HG02759 (cell line): ENCODE data around the gene DYRK1B.
"Not testable (repeated sequence)": the region's sequence is repeated elsewhere in the genome, so short reads cannot be mapped to it uniquely, and the experiment has no call there.

Experiments
- ATAC-seq: cut with Tn5 transposase; IDR thresholded peaks from one replicate; pipeline ENCODE4 v1.9.1; 2021; ENCODE audit warnings: mild to moderate bottlenecking, moderate library complexity; ENCODE audit not compliant: unreplicated experiment

DYRK1B gene

GRCh38 chr19:39814111-39814510, 19.9 kb downstream of the DYRK1B start:
- ATAC-seq = not testable (repeated sequence)

- ATAC-seq = no peak
Observed at GRCh38 chr19:39813264-39813993, 20.5 kb downstream of the DYRK1B start.

- ATAC-seq = no peak
Observed at GRCh38 chr19:39811064-39811463, 22.9 kb downstream of the DYRK1B start.

- no peak for ATAC-seq
Observed at GRCh38 chr19:39810424-39810823, 23.5 kb downstream of the DYRK1B start.

GRCh38 chr19:39809368-39809767, 24.6 kb downstream of the DYRK1B start:
- ATAC-seq = no peak

- not testable (repeated sequence) for ATAC-seq
Observed at GRCh38 chr19:39808688-39809087, 25.3 kb downstream of the DYRK1B start.

GRCh38 chr19:39807846-39808364, 26.1 kb downstream of the DYRK1B start:
- ATAC-seq = no peak

- no peak for ATAC-seq
Observed at GRCh38 chr19:39805104-39805503, 28.9 kb downstream of the DYRK1B start.

GRCh38 chr19:39802958-39803357, 31.0 kb downstream of the DYRK1B start:
- ATAC-seq = no peak

GRCh38 chr19:39797083-39797482, 36.9 kb downstream of the DYRK1B start:
- no peak for ATAC-seq

GRCh38 chr19:39796000-39796498, 37.9 kb downstream of the DYRK1B start:
- ATAC-seq = no peak

- no peak for ATAC-seq
Observed at GRCh38 chr19:39795001-39795400, 39.0 kb downstream of the DYRK1B start.

GRCh38 chr19:39792999-39793546, 40.9 kb downstream of the DYRK1B start:
- ATAC-seq = peak; percentile 73

GRCh38 chr19:39788244-39788643, 45.7 kb downstream of the DYRK1B start:
- no peak for ATAC-seq

GRCh38 chr19:39780894-39781293, 53.1 kb downstream of the DYRK1B start:
- no peak for ATAC-seq

GRCh38 chr19:39778763-39779162, 55.2 kb downstream of the DYRK1B start, which contains the start of gene LEUTX:
Gene LEUTX, plus strand, starts transcription at chr19:39778854. Its CDS starts 67 bp downstream, at chr19:39778921.
- no peak for ATAC-seq
